SU-DHL-6 (cell line): ENCODE measurements around the gene RDH14.

Experiments
- H2AFZ ChIP-seq: fragments of 200-600 bp; sonication (generic); 2 replicates; pipeline ENCODE4 v1.6.1; 2014; ENCODE audit warnings: low read depth, mild to moderate bottlenecking, moderate library complexity, mixed read lengths, antibody characterized with exemption, low read length; ENCODE audit not compliant: severe bottlenecking
- H3F3A ChIP-seq: fragments of 200-600 bp; shearing (Covaris generic); 2 replicates; pipeline ENCODE4 v1.6.0; 2016; ENCODE audit warnings: antibody characterized with exemption, mild to moderate bottlenecking; ENCODE audit not compliant: insufficient read depth
- H3K27ac ChIP-seq: fragments of 200-600 bp; sonication (generic); 2 replicates; pipeline ENCODE4 v1.5.1; 2016; ENCODE audit warnings: low read depth, mild to moderate bottlenecking, low read length, moderate library complexity, mixed read lengths
- H3K27me3 ChIP-seq: fragments of 200-600 bp; sonication (generic), shearing (Covaris generic); 2 replicates; pipeline ENCODE4 v1.6.0; 2014; ENCODE audit warnings: mild to moderate bottlenecking, low read length
- H3K36me3 ChIP-seq: fragments of 200-600 bp; sonication (generic); 2 replicates; pipeline ENCODE4 v1.6.1; 2014; ENCODE audit warnings: mild to moderate bottlenecking, low read length, mixed read lengths
- H3K4me2 ChIP-seq: fragments of 300-600, 200-600 bp; shearing (Covaris generic), sonication (generic); 2 replicates; pipeline ENCODE4 v1.6.0; 2014; ENCODE audit warnings: low read length, low read depth, mild to moderate bottlenecking; ENCODE audit not compliant: poor library complexity, severe bottlenecking
- H3K4me3 ChIP-seq: fragments of 200-600 bp; sonication (generic); 2 replicates; pipeline ENCODE4 v1.5.1; 2014; ENCODE audit warnings: antibody characterized with exemption, low read length, mild to moderate bottlenecking, mixed read lengths; ENCODE audit not compliant: insufficient read depth, poor library complexity, severe bottlenecking
- H3K79me2 ChIP-seq: fragments of 200-600 bp; sonication (generic); 2 replicates; pipeline ENCODE4 v1.6.1; 2014; ENCODE audit warnings: mild to moderate bottlenecking, low read length, moderate library complexity; ENCODE audit not compliant: insufficient read depth
- H3K9ac ChIP-seq: fragments of 200-600 bp; sonication (generic); 2 replicates; pipeline ENCODE4 v1.7.0; 2014; ENCODE audit warnings: mild to moderate bottlenecking, low read length
- H3K9me2 ChIP-seq: fragments of 200-600 bp; sonication (generic); replicated peaks from 2 replicates; pipeline ENCODE4 v1.6.1; 2014; ENCODE audit warnings: low read length; ENCODE audit not compliant: insufficient read depth
- H3K9me3 ChIP-seq: fragments of 200-600 bp; sonication (generic); 2 replicates; pipeline ENCODE4 v1.6.1; 2014; ENCODE audit warnings: low read length, mixed read lengths; ENCODE audit not compliant: insufficient read depth
- H4K20me1 ChIP-seq: fragments of 200-600 bp; sonication (generic); 2 replicates; pipeline ENCODE4 v1.6.1; 2014; ENCODE audit warnings: low read depth, mild to moderate bottlenecking, antibody characterized with exemption, low read length, moderate library complexity, mixed read lengths
- EZH2phosphoT487 ChIP-seq: fragments of 200-600 bp; sonication (generic), shearing (Covaris generic); conservative IDR thresholded peaks from 2 replicates; pipeline ENCODE4 v1.6.1; 2018; ENCODE audit warnings: mild to moderate bottlenecking, antibody characterized with exemption, low read length, moderate library complexity, mixed read lengths
- TF ChIP-seq, protein P1 (sequence below): fragments of 200-600 bp; sonication (generic); IDR thresholded peaks from one replicate; pipeline ENCODE4 v1.5.1; 2017; ENCODE audit warnings: antibody characterized with exemption, mild to moderate bottlenecking, low read length, moderate library complexity; ENCODE audit not compliant: insufficient read depth, poor library complexity, severe bottlenecking

The RDH14 gene

DNA sequence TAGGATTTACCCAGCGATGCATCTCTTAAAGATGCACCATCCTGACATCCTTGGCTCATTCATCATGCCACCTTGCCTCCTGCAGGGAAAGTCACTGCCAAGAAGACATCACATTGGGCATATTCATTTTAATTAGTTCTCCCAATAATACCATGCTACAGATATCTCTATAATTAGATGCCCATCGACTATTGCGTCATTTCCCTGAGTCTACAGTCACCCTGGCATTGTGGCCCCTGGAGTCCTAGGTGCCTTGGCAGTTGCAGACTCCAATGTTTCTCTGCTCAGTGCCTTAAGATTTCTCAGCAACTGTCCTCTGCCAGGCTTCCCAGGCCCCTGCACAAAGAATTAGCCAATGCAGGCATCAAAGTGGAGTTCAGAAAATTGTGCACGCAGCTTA lies 32.6 kb downstream of the RDH14 start:
- no peak overlapping the region for H3K9ac ChIP-seq
- no peaks in the 10 kb centered on the region for H3K27me3 ChIP-seq
- H2AFZ ChIP-seq, result no peak overlapping the region
- H3K4me3 ChIP-seq, result no peak overlapping the region
- H3K9me2 ChIP-seq, result no peaks in the 10 kb centered on the region
- H3K79me2 ChIP-seq, result no peaks in the 10 kb centered on the region
- no peak overlapping the region for H3K27ac ChIP-seq
- no peaks in the 10 kb centered on the region for H3K36me3 ChIP-seq
- no peaks in the 10 kb centered on the region for H3F3A ChIP-seq
- no peak overlapping the region for H3K4me2 ChIP-seq
- no peaks in the 10 kb centered on the region for H4K20me1 ChIP-seq
- TF ChIP-seq, protein P1, sequence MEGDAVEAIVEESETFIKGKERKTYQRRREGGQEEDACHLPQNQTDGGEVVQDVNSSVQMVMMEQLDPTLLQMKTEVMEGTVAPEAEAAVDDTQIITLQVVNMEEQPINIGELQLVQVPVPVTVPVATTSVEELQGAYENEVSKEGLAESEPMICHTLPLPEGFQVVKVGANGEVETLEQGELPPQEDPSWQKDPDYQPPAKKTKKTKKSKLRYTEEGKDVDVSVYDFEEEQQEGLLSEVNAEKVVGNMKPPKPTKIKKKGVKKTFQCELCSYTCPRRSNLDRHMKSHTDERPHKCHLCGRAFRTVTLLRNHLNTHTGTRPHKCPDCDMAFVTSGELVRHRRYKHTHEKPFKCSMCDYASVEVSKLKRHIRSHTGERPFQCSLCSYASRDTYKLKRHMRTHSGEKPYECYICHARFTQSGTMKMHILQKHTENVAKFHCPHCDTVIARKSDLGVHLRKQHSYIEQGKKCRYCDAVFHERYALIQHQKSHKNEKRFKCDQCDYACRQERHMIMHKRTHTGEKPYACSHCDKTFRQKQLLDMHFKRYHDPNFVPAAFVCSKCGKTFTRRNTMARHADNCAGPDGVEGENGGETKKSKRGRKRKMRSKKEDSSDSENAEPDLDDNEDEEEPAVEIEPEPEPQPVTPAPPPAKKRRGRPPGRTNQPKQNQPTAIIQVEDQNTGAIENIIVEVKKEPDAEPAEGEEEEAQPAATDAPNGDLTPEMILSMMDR, result no peak
- TF ChIP-seq EZH2phosphoT487, result no peak
- no peaks in the 10 kb centered on the region for H3K9me3 ChIP-seq

DNA sequence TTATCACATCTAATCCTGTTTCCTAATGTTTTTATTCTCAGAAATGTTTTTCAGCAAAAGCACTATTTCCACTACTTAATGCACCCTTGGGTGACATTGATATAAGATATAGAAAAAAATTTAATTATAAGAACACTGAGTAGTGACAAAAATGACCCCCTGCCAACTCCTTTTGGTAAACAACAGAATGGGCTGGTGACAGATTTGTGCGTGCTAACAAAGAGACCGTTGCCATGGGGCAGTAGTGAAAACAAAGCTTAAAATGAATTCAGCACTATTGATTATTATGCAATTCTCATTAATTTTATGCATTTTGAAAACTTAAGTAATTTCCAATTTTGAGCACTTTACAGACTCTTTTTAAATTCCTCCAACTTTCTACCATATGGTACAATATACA lies 33.1 kb downstream of the RDH14 start:
- no peaks in the 10 kb centered on the region for H3F3A ChIP-seq
- no peaks in the 10 kb centered on the region for H3K9me3 ChIP-seq
- no peak overlapping the region for H3K4me3 ChIP-seq
- H4K20me1 ChIP-seq, result no peaks in the 10 kb centered on the region
- TF ChIP-seq, protein P1, result no peak
- TF ChIP-seq EZH2phosphoT487, result no peak
- no peak overlapping the region for H3K27ac ChIP-seq
- no peaks in the 10 kb centered on the region for H3K36me3 ChIP-seq
- H3K4me2 ChIP-seq, result no peak overlapping the region
- no peak overlapping the region for H2AFZ ChIP-seq
- no peak overlapping the region for H3K9ac ChIP-seq
- no peaks in the 10 kb centered on the region for H3K9me2 ChIP-seq
- no peaks in the 10 kb centered on the region for H3K27me3 ChIP-seq
- no peaks in the 10 kb centered on the region for H3K79me2 ChIP-seq

- H3K27me3 ChIP-seq, result no peaks in the 10 kb centered on the region
- no peak overlapping the region for H3K4me3 ChIP-seq
- H3F3A ChIP-seq, result no peaks in the 10 kb centered on the region
- no peaks in the 10 kb centered on the region for H3K9me3 ChIP-seq
- no peak for TF ChIP-seq EZH2phosphoT487
- TF ChIP-seq, protein P1, result no peak
- H4K20me1 ChIP-seq, result no peaks in the 10 kb centered on the region
- H3K9me2 ChIP-seq, result no peaks in the 10 kb centered on the region
- H3K4me2 ChIP-seq, result no peak overlapping the region
- no peak overlapping the region for H2AFZ ChIP-seq
- no peak overlapping the region for H3K27ac ChIP-seq
- H3K9ac ChIP-seq, result no peak overlapping the region
- no peaks in the 10 kb centered on the region for H3K79me2 ChIP-seq
- H3K36me3 ChIP-seq, result no peaks in the 10 kb centered on the region
These were observed 34.0 kb downstream of the RDH14 start for GRCh38 chr2:18526429-18526828.

DNA sequence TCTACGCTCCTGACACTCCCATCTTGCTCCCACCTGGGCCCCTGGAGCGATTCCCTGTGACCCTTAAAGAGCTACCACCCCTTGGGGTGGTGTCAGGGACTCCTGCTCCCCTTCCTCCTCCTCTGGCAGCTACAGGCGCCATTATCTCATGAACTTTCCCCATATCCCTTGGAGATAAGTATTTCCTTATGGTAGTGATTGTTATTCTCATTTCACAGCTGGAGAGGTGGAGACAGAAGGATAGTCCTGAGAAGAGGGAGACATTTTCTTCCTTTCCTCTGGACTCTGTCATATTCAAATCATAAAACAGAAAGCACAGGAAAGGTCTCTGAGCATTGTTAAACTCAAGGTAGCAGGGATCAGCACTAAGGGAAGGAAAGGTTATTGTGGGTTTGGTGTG lies 34.6 kb downstream of the RDH14 start:
- H3F3A ChIP-seq, result no peaks in the 10 kb centered on the region
- H3K9me3 ChIP-seq, result no peaks in the 10 kb centered on the region
- no peaks in the 10 kb centered on the region for H4K20me1 ChIP-seq
- TF ChIP-seq EZH2phosphoT487, result no peak
- TF ChIP-seq, protein P1, result no peak
- no peak overlapping the region for H3K9ac ChIP-seq
- H3K4me3 ChIP-seq, result no peak overlapping the region
- H3K27ac ChIP-seq, result no peak overlapping the region
- H3K36me3 ChIP-seq, result no peaks in the 10 kb centered on the region
- H2AFZ ChIP-seq, result no peak overlapping the region
- no peak overlapping the region for H3K4me2 ChIP-seq
- no peaks in the 10 kb centered on the region for H3K27me3 ChIP-seq
- H3K79me2 ChIP-seq, result no peaks in the 10 kb centered on the region
- no peaks in the 10 kb centered on the region for H3K9me2 ChIP-seq
